ENCODE results near the gene CIRBP. TPM values are rescaled to one million over a fixed set of nuclear protein-coding genes. Genes with fewer than 3 reads are reported as not detected.

CIRBP gene
- total RNA-seq, 5 donors from 2014 or later (not counting 1 experiment from before 2014, with no cell fraction given), result 477 to 682 (median 657) TPM

DNA sequence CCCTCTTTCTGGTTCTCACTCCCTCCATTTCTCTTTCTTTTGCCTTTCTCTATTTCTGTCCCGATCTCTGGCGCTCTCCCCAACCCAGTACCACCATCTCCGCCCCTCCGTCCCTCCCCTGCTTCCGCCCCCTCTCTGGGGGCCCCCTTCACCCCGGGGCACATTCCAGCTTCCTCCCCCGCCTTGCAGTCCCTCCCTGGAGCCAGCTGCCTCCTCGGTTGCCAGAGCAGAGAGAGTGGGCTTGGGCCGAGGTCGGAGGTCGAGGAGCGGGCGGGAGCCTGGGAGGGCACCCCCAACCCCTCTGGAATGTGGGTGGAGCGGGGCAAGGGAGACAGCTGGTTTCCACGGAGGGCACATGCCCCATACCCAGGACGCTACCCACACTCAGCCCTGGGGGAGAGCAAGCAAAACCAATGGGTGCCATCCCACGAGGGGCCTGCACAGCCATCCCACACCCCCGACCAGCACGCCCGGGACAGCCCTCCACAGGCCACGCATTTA is 6.5 kb upstream of the CIRBP start:
- Histone ChIP-seq H3K9me3 (no peaks in the 10 kb centered on the region), H3K27ac (ENCODE audit: low read length) (peak overlapping the region; percentile 99), H3K36me3 (ENCODE audit: control insufficient read depth in 2 of 2, extremely low read depth in 1 of 2, insufficient read depth in 1 of 2, low read length in 1 of 2) (peaks cover 6 to 9% of the 10 kb centered on the region in 2 donors), H3K27me3 (replicated peaks in 1 of 2; ENCODE audit: control insufficient read depth in 2 of 2, extremely low read depth in 1 of 2, insufficient read depth in 2 of 2, low read length in 1 of 2) (no peaks in the 10 kb centered on the region), H3K4me1 (ENCODE audit: control insufficient read depth in 1 of 2, extremely low read depth in 1 of 2, insufficient read depth in 2 of 2, low read length in 2 of 2) (peaks cover 37 to 73% of the 10 kb centered on the region in 2 experiments), H3K4me3 (ENCODE audit: control insufficient read depth in 1 of 2, extremely low read depth in 1 of 2, low read length in 1 of 2) (peak overlapping the region in 1 of 2 donors; percentile 12)
- no peaks in the 10 kb centered on the region for H3K27me3 Mint-ChIP-seq
- ATAC-seq (replicated peaks in 1 of 4), result no peak
- DNase-seq, result no peak
- ChIA-PET CTCF (no interaction called here), POLR2A (no interaction called here)
- H3K36me3 Mint-ChIP-seq, result peaks cover under 1% of the 10 kb centered on the region
- peaks cover 54 to 68% (median 55%) of the 10 kb centered on the region in 3 donors for H3K4me1 Mint-ChIP-seq
- no peaks in the 10 kb centered on the region for H3K9me3 Mint-ChIP-seq
- H3K4me3 Mint-ChIP-seq, result peak overlapping the region in 1 of 3 donors; percentile 94
- 58% methylated on average over 10 of the region's 21 CpGs for WGBS (ENCODE audit: insufficient coverage)
- H3K27ac Mint-ChIP-seq, result peak overlapping the region; percentile 49 to 59

DNA sequence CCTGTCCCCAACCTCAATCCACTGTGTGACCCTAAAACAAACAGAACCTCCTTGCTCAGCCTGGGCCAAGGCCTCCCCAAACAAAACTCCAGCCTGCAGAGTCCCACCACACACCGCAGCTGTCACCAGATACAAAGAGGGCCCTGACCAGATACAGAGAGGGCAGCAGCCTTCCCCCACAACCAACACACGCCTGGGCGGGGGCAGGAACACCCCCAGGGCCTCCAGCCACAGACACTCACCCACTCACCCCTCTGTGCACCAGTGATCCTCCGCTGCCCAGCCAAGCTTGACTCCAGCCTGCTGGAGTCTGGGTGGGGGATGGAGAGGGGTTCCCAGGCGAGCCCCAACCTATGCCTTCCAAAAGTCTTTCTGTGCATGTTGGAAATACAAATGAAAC is 5.9 kb upstream of the CIRBP start:
- H3K27ac Mint-ChIP-seq, result peak overlapping the region; percentile 49 to 80
- H3K27ac ChIP-seq (ENCODE audit: low read length), result no peak overlapping the region
- WGBS (ENCODE audit: insufficient coverage), result 83% methylated on average over 1 of the region's 5 CpGs

DNA sequence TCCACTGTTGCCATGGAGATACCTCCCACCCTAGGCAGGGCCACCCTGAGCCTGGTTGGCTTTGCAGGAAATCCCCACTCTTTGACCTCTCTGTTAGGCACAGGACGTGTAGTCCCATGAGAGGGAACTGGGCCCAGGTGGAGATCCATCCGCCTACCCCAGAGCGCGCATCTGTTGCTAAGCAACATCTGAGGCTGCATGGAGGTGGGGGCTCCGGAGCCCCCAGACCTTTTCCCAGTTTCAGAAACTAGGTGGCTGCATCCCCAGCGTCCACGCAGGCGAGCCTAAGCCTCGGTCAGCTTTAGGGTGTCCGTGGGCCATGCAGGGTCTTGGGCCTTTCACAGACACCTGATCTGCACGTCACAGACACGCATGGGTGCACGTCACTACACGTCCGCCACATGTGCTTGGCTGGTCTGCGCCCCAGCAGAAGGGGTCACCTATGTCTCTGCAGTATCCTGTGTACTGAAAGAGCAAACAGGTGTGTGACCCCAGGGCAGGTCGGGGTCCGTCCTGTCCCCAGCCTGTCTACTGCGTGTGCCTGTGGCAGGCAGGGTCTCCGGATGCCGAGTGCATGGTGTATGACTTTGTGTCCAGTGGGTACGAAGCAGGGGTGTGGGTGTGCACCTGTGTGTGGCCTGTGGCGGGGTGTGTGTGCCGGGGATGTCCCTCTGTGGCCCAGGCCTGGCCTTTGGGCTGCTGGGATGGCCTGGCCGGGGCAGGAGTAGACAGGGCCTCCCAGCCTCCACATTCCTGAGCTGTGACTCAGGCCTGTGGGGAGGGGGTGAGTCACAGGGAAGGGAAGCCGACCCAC is 4.1 kb upstream of the CIRBP start:
- Mint-ChIP-seq H3K9me3 (no peaks in the 10 kb centered on the region), H3K36me3 (peaks cover 3% of the 10 kb centered on the region), H3K27ac (peak overlapping the region; percentile 63 to 87), H3K4me1 (peaks cover 43 to 62% (median 43%) of the 10 kb centered on the region in 3 donors), H3K27me3 (no peaks in the 10 kb centered on the region), H3K4me3 (peak overlapping the region; percentile 21 to 94 (median 62))
- H3K27ac ChIP-seq (ENCODE audit: low read length), result peak overlapping the region; percentile 18
- H3K27me3 ChIP-seq (replicated peaks in 1 of 2; ENCODE audit: control insufficient read depth in 2 of 2, extremely low read depth in 1 of 2, insufficient read depth in 2 of 2, low read length in 1 of 2), result no peaks in the 10 kb centered on the region
- H3K9me3 ChIP-seq, result no peaks in the 10 kb centered on the region
- H3K4me3 ChIP-seq (ENCODE audit: control insufficient read depth in 1 of 2, extremely low read depth in 1 of 2, low read length in 1 of 2), result no peak overlapping the region
- ATAC-seq (replicated peaks in 1 of 4) (no peak), DNase-seq (no peak)
- H3K4me1 ChIP-seq (ENCODE audit: control insufficient read depth in 1 of 2, extremely low read depth in 1 of 2, insufficient read depth in 2 of 2, low read length in 2 of 2), result peaks cover 37 to 67% of the 10 kb centered on the region in 2 experiments
- ChIA-PET POLR2A (no interaction called here), CTCF (interaction anchor here (0.6 to 3.6 kb wide), 5 partner anchors 12 to 37 kb away, joined by 3 to 115 read pairs (median 4); no protein-coding TSS in a partner anchor)
- WGBS (ENCODE audit: insufficient coverage), result 94% methylated on average over 19 of the region's 26 CpGs
- H3K36me3 ChIP-seq (ENCODE audit: control insufficient read depth in 2 of 2, extremely low read depth in 1 of 2, insufficient read depth in 1 of 2, low read length in 1 of 2), result peaks cover 0 to 6% of the 10 kb centered on the region in 2 donors

More for the DNA sequence above, 5.9 kb upstream of the CIRBP start:
- no peaks in the 10 kb centered on the region for H3K27me3 ChIP-seq (replicated peaks in 1 of 2; ENCODE audit: control insufficient read depth in 2 of 2, extremely low read depth in 1 of 2, insufficient read depth in 2 of 2, low read length in 1 of 2)
- no peaks in the 10 kb centered on the region for H3K9me3 ChIP-seq
- ATAC-seq (replicated peaks in 1 of 4) (no peak), DNase-seq (no peak)
- Mint-ChIP-seq H3K27me3 (no peaks in the 10 kb centered on the region), H3K4me3 (peak overlapping the region in 1 of 3 donors; percentile 94), H3K9me3 (no peaks in the 10 kb centered on the region), H3K4me1 (peaks cover 49 to 68% (median 53%) of the 10 kb centered on the region in 3 donors), H3K36me3 (no peaks in the 10 kb centered on the region)
- H3K4me3 ChIP-seq (ENCODE audit: control insufficient read depth in 1 of 2, extremely low read depth in 1 of 2, low read length in 1 of 2), result no peak overlapping the region
- POLR2A ChIA-PET, result no interaction called here
- peaks cover 37 to 73% of the 10 kb centered on the region in 2 experiments for H3K4me1 ChIP-seq (ENCODE audit: control insufficient read depth in 1 of 2, extremely low read depth in 1 of 2, insufficient read depth in 2 of 2, low read length in 2 of 2)
- CTCF ChIA-PET, result interaction anchor here in 1 of 2 donors (1.5 kb wide), 1 partner anchor 19 kb away, joined by 4 read pairs; no protein-coding TSS in a partner anchor
- peaks cover 3 to 6% of the 10 kb centered on the region in 2 donors for H3K36me3 ChIP-seq (ENCODE audit: control insufficient read depth in 2 of 2, extremely low read depth in 1 of 2, insufficient read depth in 1 of 2, low read length in 1 of 2)

DNA sequence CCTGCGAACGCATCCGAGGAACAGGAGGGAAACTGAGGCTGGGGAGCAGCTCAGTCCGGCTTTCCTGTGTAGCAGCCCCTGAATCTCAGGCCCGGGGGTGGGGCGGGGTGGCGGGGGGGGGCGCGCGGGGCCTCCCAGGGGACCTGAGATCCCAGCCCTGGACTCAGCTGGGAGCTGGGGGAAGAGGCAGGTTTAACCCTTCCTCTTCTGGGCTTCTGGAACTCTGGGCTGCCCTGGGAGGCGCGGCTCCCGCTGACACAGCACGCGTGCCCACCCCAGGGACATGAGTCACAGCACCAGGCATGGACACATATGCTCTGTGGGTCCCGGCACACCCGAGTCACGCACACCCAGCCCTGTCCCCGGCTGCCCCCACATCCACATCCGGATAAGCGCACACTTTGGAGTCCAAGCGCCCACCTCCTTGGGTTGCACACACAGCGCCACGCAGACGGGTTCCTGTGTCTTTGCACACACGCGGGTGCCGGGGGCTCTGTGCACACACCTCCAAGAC is 3.5 kb upstream of the CIRBP start:
- WGBS (ENCODE audit: insufficient coverage), result 30% methylated on average over 17 of the region's 28 CpGs
- no peaks in the 10 kb centered on the region for H3K27me3 Mint-ChIP-seq
- Histone ChIP-seq H3K36me3 (ENCODE audit: control insufficient read depth in 2 of 2, extremely low read depth in 1 of 2, insufficient read depth in 1 of 2, low read length in 1 of 2) (peaks cover 3 to 6% of the 10 kb centered on the region in 2 donors), H3K27me3 (replicated peaks in 1 of 2; ENCODE audit: control insufficient read depth in 2 of 2, extremely low read depth in 1 of 2, insufficient read depth in 2 of 2, low read length in 1 of 2) (no peaks in the 10 kb centered on the region), H3K4me1 (ENCODE audit: control insufficient read depth in 1 of 2, extremely low read depth in 1 of 2, insufficient read depth in 2 of 2, low read length in 2 of 2) (peaks cover 42 to 67% of the 10 kb centered on the region in 2 experiments), H3K27ac (ENCODE audit: low read length) (peak overlapping the region; percentile 37), H3K4me3 (ENCODE audit: control insufficient read depth in 1 of 2, extremely low read depth in 1 of 2, low read length in 1 of 2) (peak overlapping the region; percentile 29 to 42), H3K9me3 (no peaks in the 10 kb centered on the region)
- ChIA-PET POLR2A (no interaction called here), CTCF (interaction anchor here (0.6 to 3.6 kb wide), 5 partner anchors 12 to 38 kb away, joined by 3 to 115 read pairs (median 4); no protein-coding TSS in a partner anchor)
- H3K4me3 Mint-ChIP-seq, result peak overlapping the region; percentile 54 to 94 (median 65)
- H3K36me3 Mint-ChIP-seq, result peaks cover 7% of the 10 kb centered on the region
- H3K9me3 Mint-ChIP-seq, result no peaks in the 10 kb centered on the region
- peak overlapping the region; percentile 75 to 83 for H3K27ac Mint-ChIP-seq
- peak in 2 of 4 experiments; percentile 1 to 2 for ATAC-seq (replicated peaks in 1 of 4)
- H3K4me1 Mint-ChIP-seq, result peaks cover 47 to 68% (median 49%) of the 10 kb centered on the region in 3 donors
- DNase-seq, result peak in 6 of 35 experiments; percentile 27 to 65 (median 34)

DNA sequence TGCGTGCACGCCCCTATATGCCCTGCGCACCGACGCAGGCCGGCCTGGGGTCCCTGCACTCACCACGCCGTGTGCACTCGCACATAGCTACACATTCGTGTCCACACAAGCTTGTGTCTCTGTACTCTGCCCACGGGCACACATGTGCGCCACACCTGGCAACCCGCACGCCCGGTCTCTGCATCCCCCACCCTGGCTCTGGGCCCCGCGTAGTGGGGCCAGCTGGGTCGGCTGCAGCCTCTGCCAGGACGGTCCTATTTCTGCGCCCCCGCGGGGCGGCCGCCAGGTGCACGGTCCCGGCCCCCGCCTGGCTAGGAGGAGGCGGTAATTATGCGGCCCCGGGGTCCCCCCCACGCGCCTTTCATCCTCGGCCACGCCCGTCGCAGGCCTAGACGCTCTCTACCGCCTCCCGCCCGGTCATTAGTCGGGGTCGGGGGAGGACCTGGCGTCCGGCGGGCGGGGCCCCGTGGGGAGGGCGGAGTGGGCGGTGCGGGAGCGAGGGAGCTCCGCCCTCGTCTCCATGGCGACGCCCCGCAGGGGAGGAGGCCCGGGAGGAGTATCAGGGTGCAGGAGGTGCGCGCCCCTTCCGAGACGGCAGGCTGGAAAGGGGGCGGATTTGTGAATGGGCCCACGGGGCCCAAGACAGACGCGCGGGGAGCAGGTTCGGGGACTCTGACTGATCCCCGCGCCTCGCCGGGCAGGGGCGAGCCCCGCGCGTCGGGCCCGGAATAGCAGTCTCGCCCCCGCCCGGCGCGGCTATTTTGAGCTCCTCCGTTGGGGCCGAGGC is 2.8 kb upstream of the CIRBP start:
- H3K27me3 ChIP-seq (replicated peaks in 1 of 2; ENCODE audit: control insufficient read depth in 2 of 2, extremely low read depth in 1 of 2, insufficient read depth in 2 of 2, low read length in 1 of 2), result no peaks in the 10 kb centered on the region
- H3K36me3 ChIP-seq (ENCODE audit: control insufficient read depth in 2 of 2, extremely low read depth in 1 of 2, insufficient read depth in 1 of 2, low read length in 1 of 2), result peaks cover 6 to 9% of the 10 kb centered on the region in 2 donors
- H3K4me1 ChIP-seq (ENCODE audit: control insufficient read depth in 1 of 2, extremely low read depth in 1 of 2, insufficient read depth in 2 of 2, low read length in 2 of 2), result peaks cover 46 to 70% of the 10 kb centered on the region in 2 experiments
- peak overlapping the region; percentile 42 to 47 for H3K4me3 ChIP-seq (ENCODE audit: control insufficient read depth in 1 of 2, extremely low read depth in 1 of 2, low read length in 1 of 2)
- Mint-ChIP-seq H3K4me1 (peaks cover 52 to 73% (median 52%) of the 10 kb centered on the region in 3 donors), H3K9me3 (no peaks in the 10 kb centered on the region), H3K27ac (peak overlapping the region; percentile 75 to 83), H3K27me3 (no peaks in the 10 kb centered on the region), H3K36me3 (peaks cover 14% of the 10 kb centered on the region), H3K4me3 (peak overlapping the region; percentile 54 to 94 (median 65))
- WGBS (ENCODE audit: insufficient coverage), result 5% methylated on average over 83 of the region's 84 CpGs
- peak in 33 of 35 experiments; percentile 44 to 89 (median 63) for DNase-seq
- POLR2A ChIA-PET, result interaction anchor here in 1 of 2 donors (1.3 kb wide), 1 partner anchor 22 kb away, joined by 13 read pairs; no protein-coding TSS in a partner anchor
- peak; percentile 38 to 46 (median 41) for ATAC-seq (replicated peaks in 1 of 4)
- no peaks in the 10 kb centered on the region for H3K9me3 ChIP-seq
- CTCF ChIA-PET, result interaction anchor here (0.6 to 3.6 kb wide), 9 partner anchors 8 to 559 kb away, joined by 3 to 115 read pairs (median 5); no protein-coding TSS in a partner anchor
- peak overlapping the region; percentile 37 for H3K27ac ChIP-seq (ENCODE audit: low read length)

All from T-cell (primary cell).